ENCODE measurements around the gene SMCO1. TPM values are rescaled to one million over a fixed set of nuclear protein-coding genes. Genes with fewer than 3 reads are reported as not detected.
A peak's percentile ranks its signal among the peaks of the same experiment; 100 is the strongest.

SMCO1 gene
- total RNA-seq, 2 donors from 2014 or later: not detected

GRCh38 chr3:196503196-196504076, 11.7 kb downstream of the SMCO1 start, which contains the start of gene RNF168:
TSS of gene RNF168 (minus strand) at chr3:196503768. CDS start at chr3:196503173, 595 bp downstream.
- peak within 1 kb of the TSS; percentile 87 for H3K4me3 ChIP-seq
- intact Hi-C loops (cut with DNase I): loop anchor here (2.0 kb wide), 1 partner anchor 73 kb away; no protein-coding TSS in a partner anchor
- DNase-seq: peak; percentile 97
- H3K9me3 ChIP-seq: no peaks in the 10 kb centered on the region
- peak within 1 kb of the TSS; percentile 98 for H3K27ac ChIP-seq
- TF ChIP-seq CTCF (IDR thresholded peaks at IDR 0.05): no peak
- H3K9ac ChIP-seq (ENCODE audit: low read depth in 2 of 2, low read length in 2 of 2): peak within 1 kb of the TSS; percentile 96 to 100
- no peaks in the 10 kb centered on the region for H3K36me3 ChIP-seq
- H3K27me3 ChIP-seq: no peaks in the 10 kb centered on the region
- H3K4me1 ChIP-seq: peaks cover 7% of the 10 kb centered on the region

- intact Hi-C loops (cut with DNase I): loop anchor here (2.0 kb wide), 1 partner anchor 72 kb away; no protein-coding TSS in a partner anchor
- Histone ChIP-seq H3K9ac (ENCODE audit: low read depth in 2 of 2, low read length in 2 of 2) (peak overlapping the region; percentile 96 to 100), H3K4me3 (peak overlapping the region; percentile 87), H3K27me3 (no peaks in the 10 kb centered on the region), H3K9me3 (no peaks in the 10 kb centered on the region), H3K27ac (peak overlapping the region; percentile 98), H3K36me3 (no peaks in the 10 kb centered on the region), H3K4me1 (peaks cover 7% of the 10 kb centered on the region)
- DNase-seq: peak; percentile 65
- no peak for TF ChIP-seq CTCF (IDR thresholded peaks at IDR 0.05)
Observed at GRCh38 chr3:196502775-196503195, 12.4 kb downstream of the SMCO1 start.

GRCh38 chr3:196501316-196502044, 13.7 kb downstream of the SMCO1 start:
- H3K4me3 ChIP-seq: peak overlapping the region; percentile 87
- H3K36me3 ChIP-seq: no peaks in the 10 kb centered on the region
- DNase-seq: peak; percentile 40
- peak overlapping the region in 1 of 2 donors; percentile 100 for H3K9ac ChIP-seq (ENCODE audit: low read depth in 2 of 2, low read length in 2 of 2)
- peaks cover 7% of the 10 kb centered on the region for H3K4me1 ChIP-seq
- no peaks in the 10 kb centered on the region for H3K9me3 ChIP-seq
- intact Hi-C loops (cut with DNase I): loop anchor here (2.0 kb wide), 1 partner anchor 71 kb away; no protein-coding TSS in a partner anchor
- peak overlapping the region; percentile 98 for H3K27ac ChIP-seq
- TF ChIP-seq CTCF (IDR thresholded peaks at IDR 0.05): no peak
- no peaks in the 10 kb centered on the region for H3K27me3 ChIP-seq

- peak overlapping the region in 1 of 2 donors; percentile 71 for H3K9ac ChIP-seq (ENCODE audit: low read depth in 2 of 2, low read length in 2 of 2)
- intact Hi-C loops (cut with DNase I): no loop called here
Observed at GRCh38 chr3:196499807-196500524, 15.2 kb downstream of the SMCO1 start.

More at GRCh38 chr3:196499807-196500524, 15.2 kb downstream of the SMCO1 start:
- H3K9me3 ChIP-seq: no peaks in the 10 kb centered on the region
- DNase-seq: no peak
- H3K36me3 ChIP-seq: no peaks in the 10 kb centered on the region
- no peak overlapping the region for H3K27ac ChIP-seq
- H3K4me1 ChIP-seq: peaks cover 7% of the 10 kb centered on the region
- TF ChIP-seq CTCF (IDR thresholded peaks at IDR 0.05): no peak
- H3K4me3 ChIP-seq: peak overlapping the region; percentile 87
- no peaks in the 10 kb centered on the region for H3K27me3 ChIP-seq
